ENCODE results near the gene CPSF3. TPM values are rescaled to one million over a fixed set of nuclear protein-coding genes. Genes with fewer than 3 reads are reported as not detected.

The CPSF3 gene
- polyA plus RNA-seq, 2 of the 4 experiments (the other 2 are of a cell fraction) = 63.4 to 77.2 TPM

- Histone ChIP-seq H3K4me3 (no peak overlapping the region), H3K4me1 (peaks cover 44% of the 10 kb centered on the region), H3K4me2 (no peak overlapping the region), H3K27ac (peak overlapping the region in 1 of 2 experiments; percentile 76; a peak in 3 of 6 replicates), H3K9me3 (no peaks in the 10 kb centered on the region)
- ChIA-PET POLR2A (interaction anchor here (0.6 to 2.0 kb wide), 2 partner anchors 34 to 78 kb away, joined by 7 to 11 read pairs; partner anchors contain the start of genes CPSF3 and ITGB1BP1), CTCF (interaction anchor here (0.7 to 4.6 kb wide), 5 partner anchors 7 to 245 kb away, joined by 3 to 16 read pairs (median 5); no protein-coding TSS in a partner anchor)
- WGBS (ENCODE audit: missing lambda C conversion rate) = 98% methylated on average over 8 of the region's 11 CpGs
- FAIRE-seq (no peak), DNase-seq (ENCODE audit: low read depth in 1 of 2, low spot score in 1 of 2) (no peak), ATAC-seq (no peak)
- TF ChIP-seq FOSL2 (IDR thresholded peaks at IDR 0.05) = no peak
- TF ChIP-seq FOSL2 (CRISPR knock-in tag; IDR thresholded peaks at IDR 0.05) = no peak
- TF ChIP-seq FOSB (CRISPR knock-in tag; IDR thresholded peaks at IDR 0.05) = no peak
- no peak for TF ChIP-seq POLR2AphosphoS2 (conservative IDR thresholded peaks at IDR 0.05; ENCODE audit: low read length)
- no peak for TF ChIP-seq ZNF302 (CRISPR knock-in tag; IDR thresholded peaks at IDR 0.05)
- TF ChIP-seq EHMT2 (IDR thresholded peaks at IDR 0.05; ENCODE audit: low read depth) = no peak
- TF ChIP-seq HDAC2 (IDR thresholded peaks at IDR 0.05) = no peak
- no peak for TF ChIP-seq E2F6 (IDR thresholded peaks at IDR 0.05; ENCODE audit: borderline replicate concordance, low read depth)
- TF ChIP-seq MAX (IDR thresholded peaks at IDR 0.05) = no peak
- TF ChIP-seq RARB (CRISPR knock-in tag; IDR thresholded peaks at IDR 0.05) = no peak
- no peak for TF ChIP-seq BHLHE40 (IDR thresholded peaks at IDR 0.05; ENCODE audit: low read depth, low read length)
- no peak for TF ChIP-seq SMC3 (IDR thresholded peaks at IDR 0.05)
- TF ChIP-seq GATA3 (IDR thresholded peaks at IDR 0.05; ENCODE audit: borderline replicate concordance) = no peak
- no peak for TF ChIP-seq MAFK (IDR thresholded peaks at IDR 0.05; ENCODE audit: partially characterized antibody)
- no peak for TF ChIP-seq FOXS1 (CRISPR knock-in tag; IDR thresholded peaks at IDR 0.05)
- no peak for TF ChIP-seq HEYL (CRISPR knock-in tag; IDR thresholded peaks at IDR 0.05)
- no peak for TF ChIP-seq ZFP36 (IDR thresholded peaks at IDR 0.05; ENCODE audit: borderline replicate concordance, partially characterized antibody)
- TF ChIP-seq, protein P1, sequence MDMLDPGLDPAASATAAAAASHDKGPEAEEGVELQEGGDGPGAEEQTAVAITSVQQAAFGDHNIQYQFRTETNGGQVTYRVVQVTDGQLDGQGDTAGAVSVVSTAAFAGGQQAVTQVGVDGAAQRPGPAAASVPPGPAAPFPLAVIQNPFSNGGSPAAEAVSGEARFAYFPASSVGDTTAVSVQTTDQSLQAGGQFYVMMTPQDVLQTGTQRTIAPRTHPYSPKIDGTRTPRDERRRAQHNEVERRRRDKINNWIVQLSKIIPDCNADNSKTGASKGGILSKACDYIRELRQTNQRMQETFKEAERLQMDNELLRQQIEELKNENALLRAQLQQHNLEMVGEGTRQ (IDR thresholded peaks at IDR 0.05) = no peak
- no peak for TF ChIP-seq NR3C1 (IDR thresholded peaks at IDR 0.05)
- TF ChIP-seq KDM1A (IDR thresholded peaks at IDR 0.05; ENCODE audit: low read depth) = no peak
- TF ChIP-seq PHF8 (IDR thresholded peaks at IDR 0.05; ENCODE audit: borderline replicate concordance, low read depth) = no peak
These were observed 35.2 kb upstream of the CPSF3 start for GRCh38 chr2:9388199-9388681.

DNA sequence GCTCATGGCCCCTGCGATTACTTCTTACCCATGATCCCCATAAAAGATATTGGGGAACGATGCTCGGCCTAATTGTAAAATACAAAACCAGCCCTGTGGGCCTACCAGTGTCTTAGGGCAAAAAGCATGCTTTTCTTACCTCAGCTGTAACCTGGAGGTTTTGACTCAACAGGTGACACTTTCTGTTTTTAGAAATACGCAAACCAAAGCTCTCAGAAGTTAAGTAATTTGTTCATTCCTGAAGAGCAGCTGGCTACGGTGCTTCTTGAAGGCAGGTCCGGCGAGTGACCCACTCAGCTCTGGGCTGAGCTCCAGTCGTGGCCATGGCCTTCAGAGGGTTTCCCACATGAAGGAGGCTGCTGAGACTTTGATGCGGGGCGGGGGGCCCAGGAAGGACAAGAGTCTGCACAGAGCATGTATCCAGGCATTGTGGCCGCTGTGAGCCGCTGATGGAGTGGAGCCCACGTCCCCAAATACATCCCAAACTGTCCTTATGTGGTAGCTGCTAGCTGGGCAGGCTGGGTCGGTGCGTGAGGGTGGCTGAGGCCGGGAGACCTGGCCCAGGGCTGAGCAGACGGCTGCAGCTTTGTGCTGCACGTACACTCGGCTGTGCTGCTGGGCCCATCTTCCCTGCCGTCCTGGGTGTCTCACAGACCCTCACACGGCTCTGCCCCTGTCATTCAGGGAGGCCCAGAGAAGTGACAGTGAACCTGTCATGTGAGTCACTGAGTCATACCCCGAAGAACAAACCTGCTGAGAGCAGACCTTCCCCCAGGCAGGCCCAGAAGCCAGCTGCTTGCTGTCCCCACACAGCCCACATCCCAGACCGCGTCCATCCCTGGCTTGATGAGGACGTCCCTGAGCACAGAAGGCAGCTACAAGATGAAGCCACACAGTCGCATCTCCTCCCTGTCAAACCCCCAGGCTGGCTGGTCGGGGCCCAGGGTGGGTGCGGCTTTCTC, 34.2 kb upstream of the CPSF3 start:
- ChIA-PET POLR2A (interaction anchor here (0.6 kb wide), 1 partner anchor 79 kb away, joined by 7 read pairs; no protein-coding TSS in a partner anchor), CTCF (interaction anchor here (0.6 to 4.6 kb wide), 4 partner anchors 9 to 246 kb away, joined by 3 to 16 read pairs (median 4); no protein-coding TSS in a partner anchor)
- no peak for ATAC-seq
- WGBS (ENCODE audit: missing lambda C conversion rate) = 90% methylated on average over 24 of the region's 28 CpGs
- Histone ChIP-seq H3K27ac (peak overlapping the region in 1 of 2 experiments; percentile 76; a peak in 2 of 6 replicates), H3K4me1 (peaks cover 44% of the 10 kb centered on the region), H3K4me3 (no peak overlapping the region), H3K9me3 (no peaks in the 10 kb centered on the region), H3K4me2 (no peak overlapping the region)
- DNase-seq (ENCODE audit: low read depth in 1 of 2, low spot score in 1 of 2) = no peak
- TF ChIP-seq RAD21 (conservative IDR thresholded peaks at IDR 0.05 in 1 of 2, IDR thresholded peaks at IDR 0.05 in 1 of 2) (no peak), POLR2A (IDR thresholded peaks at IDR 0.05; ENCODE audit: low read length) (no peak), MYC (IDR thresholded peaks at IDR 0.05; ENCODE audit: borderline replicate concordance, low read length) (no peak), CHD2 (IDR thresholded peaks at IDR 0.05; ENCODE audit: low read length, partially characterized antibody) (no peak), EHF (CRISPR knock-in tag; IDR thresholded peaks at IDR 0.05) (no peak), EP300 (IDR thresholded peaks at IDR 0.05) (no peak), HDAC2 (IDR thresholded peaks at IDR 0.05) (no peak), SMC3 (IDR thresholded peaks at IDR 0.05) (no peak), SREBF2 (IDR thresholded peaks at IDR 0.05) (no peak), POLR2AphosphoS2 (conservative IDR thresholded peaks at IDR 0.05; ENCODE audit: low read length) (no peak), CHD4 (IDR thresholded peaks at IDR 0.05; ENCODE audit: borderline replicate concordance) (no peak), CBX8 (IDR thresholded peaks at IDR 0.05) (no peak), PBX3 (IDR thresholded peaks at IDR 0.05) (no peak)
- TF ChIP-seq, protein P1 (IDR thresholded peaks at IDR 0.05) = no peak
- no peak for FAIRE-seq

All from A549 (cell line).